Smooth muscle cell (in vitro differentiated cells): ENCODE results near the gene KCNJ14. TPM values are rescaled to one million over a fixed set of nuclear protein-coding genes. Genes with fewer than 3 reads are reported as not detected.

ENCODE experiments used
- DNase-seq: peaks from one replicate; lab custom pipeline; 2025; ENCODE audit not compliant: unreplicated experiment; lab: John Stamatoyannopoulos, UW
- H2AFZ ChIP-seq: fragments of 200-600 bp; sonication (generic); 2 replicates; pipeline ENCODE4 v1.6.0; 2016; ENCODE audit warnings: antibody characterized with exemption, low read depth, mild to moderate bottlenecking
- H3F3A ChIP-seq: fragments of 200-600 bp; sonication (generic); 2 replicates; pipeline ENCODE4 v1.6.0; 2017; ENCODE audit warnings: antibody characterized with exemption, low read depth
- H3K27ac ChIP-seq: fragments of 200-600 bp; sonication (generic); 2 replicates; pipeline ENCODE4 v1.5.1; 2016; ENCODE audit warnings: low read depth, mild to moderate bottlenecking
- H3K27me3 ChIP-seq: fragments of 200-600 bp; sonication (generic); 2 replicates; pipeline ENCODE4 v1.6.1; 2016; ENCODE audit warnings: low read depth, mild to moderate bottlenecking
- H3K36me3 ChIP-seq: fragments of 200-600 bp; sonication (generic); 2 replicates; pipeline ENCODE4 v1.5.1; 2016; ENCODE audit warnings: low read depth
- H3K4me1 ChIP-seq: fragments of 200-600 bp; sonication (generic); 2 replicates; pipeline ENCODE4 v1.5.1; 2016; ENCODE audit warnings: low read depth
- H3K4me2 ChIP-seq: fragments of 200-600 bp; sonication (generic); 2 replicates; pipeline ENCODE4 v1.6.0; 2016; ENCODE audit warnings: mild to moderate bottlenecking
- H3K4me3 ChIP-seq: fragments of 200-600 bp; sonication (generic); 2 replicates; pipeline ENCODE4 v1.5.1; 2016; ENCODE audit warnings: mild to moderate bottlenecking
- H3K79me2 ChIP-seq: fragments of 200-600 bp; sonication (generic); 2 replicates; pipeline ENCODE4 v1.6.0; 2016; ENCODE audit warnings: low read depth, mild to moderate bottlenecking
- H3K9ac ChIP-seq: fragments of 200-600 bp; sonication (generic); 2 replicates; pipeline ENCODE4 v1.6.0; 2016; ENCODE audit warnings: low read depth
- H3K9me3 ChIP-seq: fragments of 200-600 bp; sonication (generic); replicated peaks from 2 replicates; pipeline ENCODE4 v1.5.1; 2016; ENCODE audit warnings: low read depth
- H4K20me1 ChIP-seq: fragments of 200-600 bp; sonication (generic); 2 replicates; pipeline ENCODE4 v1.6.0; 2016; ENCODE audit warnings: low read depth
- WGBS: methylation state at CpG from one replicate; pipeline ENCODE4 v1.1.7; 2016; ENCODE audit warnings: low lambda C conversion rate; 5-methylcytosine and 5-hydroxymethylcytosine counted together
- polyA plus RNA-seq: library from polyadenylated mRNA; unstranded; fragments of >200 nt; fragmentation: Nextera tagmentation; extraction: Ambion mirVana; gene quantifications from 2 replicates; pipeline ENCODE4 v1.2.1, GENCODE V29; 2016
- total RNA-seq: library from RNA; depleted of rRNA; stranded (reverse); fragments of >200 nt; gene quantifications from 2 replicates; pipeline ENCODE4 v1.2.3, GENCODE V29; 2014
- TF ChIP-seq, protein P1 (sequence below): fragments of 200-600 bp; sonication (generic); IDR thresholded peaks from 2 replicates; pipeline ENCODE4 v1.5.1; 2017; ENCODE audit warnings: borderline replicate concordance, mild to moderate bottlenecking, antibody characterized with exemption; ENCODE audit not compliant: insufficient read depth, poor library complexity, severe bottlenecking

The KCNJ14 gene
- total and polyA plus RNA-seq, 2 experiments from 2014 or later, result 1.7 to 1.8 TPM

DNA sequence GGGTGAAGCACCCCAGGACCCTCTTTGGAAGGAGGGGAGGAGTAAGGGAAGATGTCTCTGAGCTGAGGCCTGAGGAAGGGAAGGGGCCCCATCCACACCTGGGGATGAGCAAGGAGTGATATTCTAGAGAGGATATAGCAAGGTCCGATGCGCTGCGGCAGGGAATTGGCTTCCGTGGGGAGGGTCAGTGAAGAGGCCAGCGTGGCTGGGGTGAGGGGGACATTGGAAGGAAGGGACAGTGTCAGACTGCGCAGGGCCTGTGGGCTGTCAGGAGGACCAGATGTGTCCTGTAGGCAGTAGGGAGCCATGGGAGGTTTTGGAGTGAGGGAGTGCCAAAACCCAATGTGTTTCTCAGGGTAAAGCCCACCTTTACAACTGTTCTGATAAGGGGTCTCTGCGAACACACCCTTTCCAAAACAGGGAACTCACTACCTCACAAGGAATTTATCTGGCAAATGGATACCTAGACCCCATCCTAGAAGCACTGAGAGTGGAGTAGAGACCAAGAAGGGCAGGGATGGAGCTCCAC is 52.6 kb downstream of the KCNJ14 start:
- TF ChIP-seq, protein P1, sequence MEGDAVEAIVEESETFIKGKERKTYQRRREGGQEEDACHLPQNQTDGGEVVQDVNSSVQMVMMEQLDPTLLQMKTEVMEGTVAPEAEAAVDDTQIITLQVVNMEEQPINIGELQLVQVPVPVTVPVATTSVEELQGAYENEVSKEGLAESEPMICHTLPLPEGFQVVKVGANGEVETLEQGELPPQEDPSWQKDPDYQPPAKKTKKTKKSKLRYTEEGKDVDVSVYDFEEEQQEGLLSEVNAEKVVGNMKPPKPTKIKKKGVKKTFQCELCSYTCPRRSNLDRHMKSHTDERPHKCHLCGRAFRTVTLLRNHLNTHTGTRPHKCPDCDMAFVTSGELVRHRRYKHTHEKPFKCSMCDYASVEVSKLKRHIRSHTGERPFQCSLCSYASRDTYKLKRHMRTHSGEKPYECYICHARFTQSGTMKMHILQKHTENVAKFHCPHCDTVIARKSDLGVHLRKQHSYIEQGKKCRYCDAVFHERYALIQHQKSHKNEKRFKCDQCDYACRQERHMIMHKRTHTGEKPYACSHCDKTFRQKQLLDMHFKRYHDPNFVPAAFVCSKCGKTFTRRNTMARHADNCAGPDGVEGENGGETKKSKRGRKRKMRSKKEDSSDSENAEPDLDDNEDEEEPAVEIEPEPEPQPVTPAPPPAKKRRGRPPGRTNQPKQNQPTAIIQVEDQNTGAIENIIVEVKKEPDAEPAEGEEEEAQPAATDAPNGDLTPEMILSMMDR, result no peak
- Histone ChIP-seq H3F3A (peaks cover 4% of the 10 kb centered on the region), H3K27ac (no peak overlapping the region), H3K27me3 (no peaks in the 10 kb centered on the region), H4K20me1 (no peaks in the 10 kb centered on the region), H3K9ac (no peak overlapping the region), H3K4me2 (no peak overlapping the region), H2AFZ (no peak overlapping the region), H3K79me2 (no peaks in the 10 kb centered on the region), H3K4me1 (peaks cover 8% of the 10 kb centered on the region), H3K36me3 (no peaks in the 10 kb centered on the region), H3K4me3 (no peak overlapping the region), H3K9me3 (no peaks in the 10 kb centered on the region)
- DNase-seq, result no peak
- WGBS, result 96% methylated on average over 7 of the region's 7 CpGs

DNA sequence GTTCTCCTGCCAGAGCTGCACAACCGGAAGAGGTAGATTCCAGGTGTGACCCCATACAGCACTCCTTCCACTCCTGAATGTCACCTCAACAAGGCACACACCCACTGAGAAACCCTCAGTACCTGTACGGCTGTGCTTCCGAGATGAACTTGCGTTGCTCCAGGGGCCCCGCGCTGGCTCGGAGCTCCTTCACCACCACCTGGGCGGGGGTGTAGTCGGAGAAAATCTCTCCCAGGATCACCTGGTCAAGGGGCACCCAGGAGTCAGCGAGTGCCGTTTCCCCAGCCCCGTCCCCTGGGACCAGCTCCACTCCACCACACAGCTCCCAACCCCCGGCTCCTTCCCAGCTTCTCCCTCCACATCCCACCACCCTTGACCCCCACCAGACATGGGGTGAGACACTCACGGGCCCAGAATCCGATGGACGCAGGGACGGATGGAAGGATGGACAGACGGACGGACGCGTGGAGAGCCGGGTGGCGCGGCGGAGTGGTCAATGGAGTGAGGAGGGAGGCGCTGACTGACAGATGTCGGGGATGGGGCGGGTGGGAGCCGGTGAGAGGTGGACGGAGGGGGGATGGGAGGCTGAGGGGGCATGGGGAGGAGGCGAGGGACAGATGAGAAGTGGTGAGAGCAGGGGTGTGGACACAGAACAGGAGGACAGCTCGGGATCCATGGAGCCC is 53.5 kb downstream of the KCNJ14 start:
- no peak overlapping the region for H3K9ac ChIP-seq
- 93% methylated on average over 29 of the region's 32 CpGs for WGBS
- no peaks in the 10 kb centered on the region for H3K79me2 ChIP-seq
- peaks cover 8% of the 10 kb centered on the region for H3K4me1 ChIP-seq
- H4K20me1 ChIP-seq, result no peaks in the 10 kb centered on the region
- no peak overlapping the region for H3K27ac ChIP-seq
- H3K4me3 ChIP-seq, result no peak overlapping the region
- H3K9me3 ChIP-seq, result no peaks in the 10 kb centered on the region
- no peak overlapping the region for H2AFZ ChIP-seq
- no peak for DNase-seq
- H3K36me3 ChIP-seq, result no peaks in the 10 kb centered on the region
- H3K4me2 ChIP-seq, result no peak overlapping the region
- TF ChIP-seq, protein P1, result no peak
- peaks cover 4% of the 10 kb centered on the region for H3F3A ChIP-seq
- no peaks in the 10 kb centered on the region for H3K27me3 ChIP-seq

DNA sequence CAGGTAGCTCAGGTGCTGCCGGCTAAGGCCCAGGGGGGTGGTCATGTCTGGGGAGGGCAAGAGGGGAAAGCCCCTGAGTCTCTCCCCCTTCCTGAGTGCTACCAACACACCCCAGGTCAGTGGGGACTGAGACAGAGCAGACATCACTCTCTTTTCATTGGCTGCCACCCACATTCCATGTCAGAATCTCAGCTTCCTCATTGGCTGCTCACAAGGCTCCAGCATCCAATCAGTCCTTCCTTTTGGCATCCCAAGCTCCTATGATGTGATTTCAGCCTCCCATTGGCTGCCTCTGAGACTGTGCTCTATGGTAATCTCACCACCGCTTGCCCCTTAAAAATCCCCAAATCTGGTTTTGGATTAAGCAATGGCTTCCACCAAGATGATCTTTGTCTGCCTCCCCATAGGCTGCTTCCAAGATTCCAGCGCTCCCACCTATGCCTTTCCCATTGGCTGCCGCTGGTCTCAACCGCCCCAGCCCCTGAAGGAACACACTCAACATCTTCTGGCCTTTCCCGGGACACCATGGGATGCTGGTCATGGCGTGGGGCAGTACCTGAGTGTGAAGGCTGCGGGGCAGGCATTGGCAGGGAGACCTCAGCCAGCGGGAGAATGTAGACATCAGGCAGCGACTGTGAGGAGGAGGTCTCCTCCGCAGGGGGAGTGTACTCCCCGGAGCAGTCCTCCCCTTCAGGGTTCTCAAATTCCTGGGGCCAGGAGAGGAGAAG is 54.3 kb downstream of the KCNJ14 start:
- H3K79me2 ChIP-seq, result no peaks in the 10 kb centered on the region
- no peak overlapping the region for H3K4me3 ChIP-seq
- H2AFZ ChIP-seq, result no peak overlapping the region
- no peak for DNase-seq
- H3K36me3 ChIP-seq, result no peaks in the 10 kb centered on the region
- H3F3A ChIP-seq, result peaks cover 4% of the 10 kb centered on the region
- H4K20me1 ChIP-seq, result no peaks in the 10 kb centered on the region
- WGBS, result 89% methylated on average over 12 of the region's 12 CpGs
- no peak overlapping the region for H3K9ac ChIP-seq
- H3K9me3 ChIP-seq, result no peaks in the 10 kb centered on the region
- no peaks in the 10 kb centered on the region for H3K27me3 ChIP-seq
- peaks cover 8% of the 10 kb centered on the region for H3K4me1 ChIP-seq
- no peak overlapping the region for H3K27ac ChIP-seq
- TF ChIP-seq, protein P1, result no peak
- no peak overlapping the region for H3K4me2 ChIP-seq
